PC-9 (cell line): ENCODE data around the gene HGS. TPM values are rescaled to one million over a fixed set of nuclear protein-coding genes. Genes with fewer than 3 reads are reported as not detected.
"Not testable (repeated sequence)": the region's sequence is repeated elsewhere in the genome, so short reads cannot be mapped to it uniquely, and the experiment has no call there.

Experiments used
- BruUV-seq: library from RNA; stranded (reverse); fragments of 400-500 nt; replicated peaks from 2 replicates; lab custom pipeline; 2021; lab: Mats Ljungman, UMichigan
- CTCF ChIA-PET: fragments of 300-600 bp; sonication (Branson Sonifier 250); formaldehyde crosslinking; loops from one replicate; lab custom pipeline; 2022; ENCODE audit warnings: antibody characterized with exemption; lab: Charles Lee
- POLR2A ChIA-PET: fragments of 300-600 bp; sonication (Branson Sonifier 250); formaldehyde crosslinking; loops from one replicate; lab custom pipeline; 2022; ENCODE audit warnings: antibody characterized with exemption; ENCODE audit not compliant: unreplicated experiment; lab: Charles Lee
- DNase-seq, 2 experiments: peaks; one replicate each; pipeline versions ENCODE4 v3.0.0 to v3.0.0-alpha.2; 2015 to 2022; ENCODE audit warnings: mixed read lengths in 1 of 2
- H2AFZ ChIP-seq: fragments of 200-600 bp; sonication (generic); 2 replicates; pipeline ENCODE4 v1.8.1; 2017; ENCODE audit warnings: antibody characterized with exemption
- H3F3A ChIP-seq: fragments of 200-600 bp; sonication (generic); 2 replicates; pipeline ENCODE4 v1.8.1; 2017; ENCODE audit warnings: antibody characterized with exemption, mild to moderate bottlenecking, low read depth; ENCODE audit not compliant: insufficient read depth
- H3K27ac ChIP-seq: fragments of 200-600 bp; sonication (generic); 2 replicates; pipeline ENCODE4 v1.6.1; 2016; ENCODE audit warnings: mixed run types
- H3K27me3 ChIP-seq: fragments of 200-600 bp; sonication (generic); 2 replicates; pipeline ENCODE4 v1.6.1; 2016; ENCODE audit warnings: low read depth, mixed run types; ENCODE audit not compliant: insufficient read depth
- H3K36me3 ChIP-seq: fragments of 200-600 bp; sonication (generic); 2 replicates; pipeline ENCODE4 v1.6.1; 2016; ENCODE audit warnings: low read depth, mixed run types
- H3K4me1 ChIP-seq: fragments of 200-600 bp; sonication (generic); replicated peaks from 2 replicates; pipeline ENCODE4 v1.6.1; 2016; ENCODE audit warnings: mixed run types; ENCODE audit not compliant: insufficient read depth
- H3K4me2 ChIP-seq: fragments of 200-600 bp; sonication (generic); 2 replicates; pipeline ENCODE4 v1.6.1; 2017; ENCODE audit warnings: mixed run types
- H3K4me3 ChIP-seq: fragments of 200-600 bp; sonication (generic); 2 replicates; pipeline ENCODE4 v1.6.1; 2016; ENCODE audit warnings: mixed run types
- H3K79me2 ChIP-seq: fragments of 200-600 bp; sonication (generic); 2 replicates; pipeline ENCODE4 v1.6.1; 2017; ENCODE audit warnings: low read depth, mixed run types
- H3K9me2 ChIP-seq: fragments of 200-600 bp; sonication (generic); 2 replicates; pipeline ENCODE4 v1.8.1; 2017; ENCODE audit warnings: mild to moderate bottlenecking; ENCODE audit not compliant: insufficient read depth
- H3K9me3 ChIP-seq: fragments of 200-600 bp; sonication (generic); 2 replicates; pipeline ENCODE4 v1.8.1; 2016; ENCODE audit warnings: low read depth; ENCODE audit not compliant: insufficient read depth
- H4K20me1 ChIP-seq: fragments of 200-600 bp; sonication (generic); 2 replicates; pipeline ENCODE4 v1.8.1; 2017; ENCODE audit not compliant: insufficient read depth
- CTCF ChIP-seq: fragments of 200-600 bp; sonication (generic); conservative IDR thresholded peaks from 2 replicates; pipeline ENCODE4 v1.6.1; 2017; ENCODE audit warnings: mixed run types, antibody characterized with exemption, mild to moderate bottlenecking, moderate library complexity
- EZH2 ChIP-seq: fragments of 200-600 bp; sonication (generic); IDR thresholded peaks from 2 replicates; pipeline ENCODE4 v1.8.0; 2017; ENCODE audit warnings: antibody characterized with exemption, low read depth
- intact Hi-C: fragments of 100-400 bp; cut with micrococcal nuclease; formaldehyde crosslinking; loops from one replicate; pipeline ENCODE4 v1.10.0; 2022; ENCODE audit not compliant: unreplicated experiment
- total RNA-seq: library from RNA; stranded (reverse); gene quantifications from 2 replicates; pipeline ENCODE4 v1.2.3, GENCODE V29; 2021

The HGS gene
- total RNA-seq, 1 experiment from 2014 or later, result 166 TPM

DNA sequence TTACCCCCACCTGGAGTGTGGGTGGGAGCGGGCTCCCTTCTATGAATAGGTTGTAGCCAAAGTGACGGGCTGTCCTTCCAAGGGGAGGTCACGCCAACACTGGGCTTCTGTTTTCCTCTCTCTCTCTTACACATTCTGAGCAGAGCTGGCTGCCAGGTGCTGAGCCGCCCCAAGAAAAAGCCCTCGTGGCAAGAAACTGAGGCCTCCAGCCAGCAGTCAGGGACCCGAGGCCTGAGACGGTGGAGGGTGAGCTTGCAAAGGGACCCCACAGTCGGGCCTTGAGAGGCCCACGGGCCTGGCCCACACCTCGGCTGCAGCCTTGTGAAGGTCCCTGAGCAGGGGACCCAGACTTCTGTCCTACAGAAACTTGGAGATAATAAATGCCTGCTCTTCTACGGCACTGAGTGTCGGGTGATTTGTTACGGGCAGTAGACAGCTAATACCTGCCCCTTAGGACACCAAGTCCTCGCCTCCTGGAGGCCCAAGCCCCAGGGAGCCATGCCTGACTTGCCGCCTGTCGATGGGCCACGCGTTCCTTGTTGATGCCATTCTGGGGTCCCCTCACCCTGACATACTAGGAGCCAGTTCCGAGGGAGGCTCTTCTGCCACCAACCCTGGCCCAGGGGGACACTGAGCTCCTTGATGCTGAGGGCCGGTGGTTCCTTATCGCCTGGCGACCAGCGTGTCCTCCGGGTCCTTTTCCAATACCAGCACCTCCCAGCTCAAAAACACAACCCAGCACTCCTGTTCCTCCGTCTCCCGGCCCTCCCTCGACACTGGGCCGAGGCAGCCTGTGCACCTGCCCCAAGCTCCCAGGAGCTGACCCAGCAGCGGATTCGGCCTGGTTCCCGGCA, 54.4 kb downstream of the HGS start:
- H3K4me1 ChIP-seq, result no peaks in the 10 kb centered on the region
- H3K27ac ChIP-seq, result no peak overlapping the region
- TF ChIP-seq EZH2, result no peak
- TF ChIP-seq CTCF, result no peak
- ChIA-PET POLR2A (no interaction called here), CTCF (interaction anchor here (0.6 kb wide), 1 partner anchor 117 kb away, joined by 5 read pairs; no protein-coding TSS in a partner anchor)
- H4K20me1 ChIP-seq, result no peaks in the 10 kb centered on the region
- H3K79me2 ChIP-seq, result no peaks in the 10 kb centered on the region
- no peaks in the 10 kb centered on the region for H3F3A ChIP-seq
- BruUV-seq, result no TSS peak
- H2AFZ ChIP-seq, result no peak overlapping the region
- no peaks in the 10 kb centered on the region for H3K9me2 ChIP-seq
- H3K4me3 ChIP-seq, result no peak overlapping the region
- H3K27me3 ChIP-seq, result no peaks in the 10 kb centered on the region
- H3K4me2 ChIP-seq, result no peak overlapping the region
- intact Hi-C loops, result no loop called here
- no peak for DNase-seq
- H3K9me3 ChIP-seq, result no peaks in the 10 kb centered on the region
- H3K36me3 ChIP-seq, result no peaks in the 10 kb centered on the region

GRCh38 chr17:81738801-81739393, 55.1 kb downstream of the HGS start:
- no peak overlapping the region for H3K4me2 ChIP-seq
- no peaks in the 10 kb centered on the region for H4K20me1 ChIP-seq
- H3K9me3 ChIP-seq, result no peaks in the 10 kb centered on the region
- CTCF ChIA-PET, result interaction anchor here (0.6 kb wide), 1 partner anchor 116 kb away, joined by 5 read pairs; no protein-coding TSS in a partner anchor
- H3K4me1 ChIP-seq, result no peaks in the 10 kb centered on the region
- no peak overlapping the region for H3K27ac ChIP-seq
- POLR2A ChIA-PET, result no interaction called here
- no peak for TF ChIP-seq EZH2
- TF ChIP-seq CTCF, result no peak
- H3K9me2 ChIP-seq, result no peaks in the 10 kb centered on the region
- H3K36me3 ChIP-seq, result no peaks in the 10 kb centered on the region
- intact Hi-C loops, result no loop called here
- H3K4me3 ChIP-seq, result no peak overlapping the region
- no peak for DNase-seq
- no peaks in the 10 kb centered on the region for H3K79me2 ChIP-seq
- no peaks in the 10 kb centered on the region for H3K27me3 ChIP-seq
- no peaks in the 10 kb centered on the region for H3F3A ChIP-seq
- no TSS peak for BruUV-seq
- no peak overlapping the region for H2AFZ ChIP-seq

DNA sequence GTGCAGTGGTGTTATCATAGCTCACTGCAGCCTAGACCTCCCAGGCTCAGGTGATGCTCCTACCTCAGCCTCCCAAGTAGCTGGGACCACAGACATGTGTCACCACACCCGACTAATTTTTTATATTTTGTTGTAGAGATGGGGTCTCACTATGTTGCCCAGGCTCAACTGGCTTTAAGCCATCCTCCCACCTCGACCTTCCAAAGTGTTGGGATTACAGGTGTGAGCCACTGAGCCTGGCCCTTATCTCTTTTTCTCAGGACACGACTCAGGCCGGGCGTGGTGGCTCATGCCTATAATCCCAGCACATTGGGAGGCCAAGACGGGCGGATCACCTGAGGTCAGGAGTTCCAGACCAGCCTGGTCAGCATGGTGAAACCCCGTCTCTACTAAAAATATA, 55.8 kb downstream of the HGS start:
- BruUV-seq, POLR2A ChIA-PET, DNase-seq, intact Hi-C loops, CTCF ChIA-PET, H3K4me3 ChIP-seq, H3K4me1 ChIP-seq, H3K36me3 ChIP-seq, H3K4me2 ChIP-seq, H3K27ac ChIP-seq, H4K20me1 ChIP-seq, H3K79me2 ChIP-seq, H2AFZ ChIP-seq, H3K9me2 ChIP-seq, H3K9me3 ChIP-seq, H3F3A ChIP-seq, H3K27me3 ChIP-seq: not testable (repeated sequence)
